PC-9 (cell line): ENCODE measurements around the gene SNX5.

Source experiments
- CTCF ChIP-seq: fragments of 200-600 bp; sonication (generic); conservative IDR thresholded peaks from 2 replicates; pipeline ENCODE4 v1.6.1; 2017; ENCODE audit warnings: mixed run types, antibody characterized with exemption, mild to moderate bottlenecking, moderate library complexity
- EZH2 ChIP-seq: fragments of 200-600 bp; sonication (generic); IDR thresholded peaks from 2 replicates; pipeline ENCODE4 v1.8.0; 2017; ENCODE audit warnings: antibody characterized with exemption, low read depth

GRCh38 chr20:17914957-17915356 lies 53.6 kb downstream of the SNX5 start:
- TF ChIP-seq EZH2 (no peak), CTCF (no peak)
